Suprapubic skin (tissue), 4 donors: ENCODE measurements around the gene SOWAHA.

Source experiments
- EP300 ChIP-seq: sonication (generic); formaldehyde crosslinking; IDR thresholded peaks from one replicate; pipeline ENCODE4 v1.6.1; 2017; ENCODE audit warnings: antibody characterized with exemption
- POLR2A ChIP-seq, 2 donors: fragments of 450-650 bp; IDR thresholded peaks; one replicate each; pipeline ENCODE4 v1.6.1; 2017; ENCODE audit warnings: antibody characterized with exemption in 2 of 2, mild to moderate bottlenecking in 2 of 2, moderate library complexity in 2 of 2
- POLR2AphosphoS5 ChIP-seq, 3 donors: sonication (generic); formaldehyde crosslinking; IDR thresholded peaks; one replicate each; pipeline ENCODE4 v1.6.1; 2017; ENCODE audit warnings: antibody characterized with exemption in 3 of 3
- TF ChIP-seq, protein P1 (sequence below), 2 donors: fragments of 200-600 bp in 1 of 2; fragments of 450-650 bp in 1 of 2; sonication (generic) in 1 of 2; IDR thresholded peaks; one replicate each; pipeline ENCODE4 v1.5.1; 2016 to 2019; ENCODE audit warnings: antibody characterized with exemption in 2 of 2, mild to moderate bottlenecking in 1 of 2, moderate library complexity in 1 of 2

DNA sequence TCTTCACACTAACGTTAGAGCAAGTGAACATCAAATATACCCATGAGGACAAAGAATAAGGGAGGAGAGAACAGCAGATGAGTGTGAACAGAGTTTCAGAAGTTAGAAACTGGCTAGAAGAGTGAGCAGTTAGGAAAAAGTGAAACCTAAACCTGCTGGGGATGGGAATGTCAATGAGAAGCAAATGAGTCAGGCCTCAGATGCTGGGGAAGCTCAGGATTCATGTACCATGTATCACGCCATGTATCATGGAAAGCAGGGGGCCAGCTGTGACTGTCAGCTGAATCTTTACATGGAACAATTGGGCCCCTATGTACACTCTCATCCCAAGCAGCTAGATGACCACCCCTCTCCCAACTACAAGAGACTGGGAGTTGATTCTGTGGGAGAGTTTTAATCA is 37.0 kb downstream of the SOWAHA start:
- TF ChIP-seq, protein P1, sequence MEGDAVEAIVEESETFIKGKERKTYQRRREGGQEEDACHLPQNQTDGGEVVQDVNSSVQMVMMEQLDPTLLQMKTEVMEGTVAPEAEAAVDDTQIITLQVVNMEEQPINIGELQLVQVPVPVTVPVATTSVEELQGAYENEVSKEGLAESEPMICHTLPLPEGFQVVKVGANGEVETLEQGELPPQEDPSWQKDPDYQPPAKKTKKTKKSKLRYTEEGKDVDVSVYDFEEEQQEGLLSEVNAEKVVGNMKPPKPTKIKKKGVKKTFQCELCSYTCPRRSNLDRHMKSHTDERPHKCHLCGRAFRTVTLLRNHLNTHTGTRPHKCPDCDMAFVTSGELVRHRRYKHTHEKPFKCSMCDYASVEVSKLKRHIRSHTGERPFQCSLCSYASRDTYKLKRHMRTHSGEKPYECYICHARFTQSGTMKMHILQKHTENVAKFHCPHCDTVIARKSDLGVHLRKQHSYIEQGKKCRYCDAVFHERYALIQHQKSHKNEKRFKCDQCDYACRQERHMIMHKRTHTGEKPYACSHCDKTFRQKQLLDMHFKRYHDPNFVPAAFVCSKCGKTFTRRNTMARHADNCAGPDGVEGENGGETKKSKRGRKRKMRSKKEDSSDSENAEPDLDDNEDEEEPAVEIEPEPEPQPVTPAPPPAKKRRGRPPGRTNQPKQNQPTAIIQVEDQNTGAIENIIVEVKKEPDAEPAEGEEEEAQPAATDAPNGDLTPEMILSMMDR (IDR thresholded peaks at IDR 0.05) = no peak
- no peak for TF ChIP-seq EP300
- no peak for TF ChIP-seq POLR2A (IDR thresholded peaks at IDR 0.05)
- no peak for TF ChIP-seq POLR2AphosphoS5 (IDR thresholded peaks at IDR 0.05)
